ENCODE data around the gene MYLK. TPM values are rescaled to one million over a fixed set of nuclear protein-coding genes. Genes with fewer than 3 reads are reported as not detected.

The MYLK gene
- total RNA-seq, 1 experiment from 2014 or later, result 23.0 TPM

DNA sequence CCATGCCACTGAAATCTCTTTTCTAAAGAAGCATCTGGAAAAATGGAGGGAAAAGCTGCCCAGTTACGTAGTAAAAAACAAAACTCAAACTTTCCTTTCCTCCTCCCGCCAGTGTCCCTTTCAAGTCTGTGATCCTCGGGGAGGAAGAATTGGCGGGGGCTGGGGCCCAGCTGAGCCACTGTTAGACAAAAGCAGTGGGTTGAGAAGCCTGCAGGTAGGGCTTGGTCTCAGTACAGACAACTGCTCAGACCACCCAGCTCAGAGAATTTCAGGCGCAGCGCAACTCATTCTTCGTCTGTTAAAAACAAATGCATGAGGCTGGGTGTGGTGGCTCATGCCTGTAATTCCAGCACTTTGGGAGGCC lies 117.1 kb downstream of the MYLK start:
- no peak for DNase-seq
- no peaks in the 10 kb centered on the region for H3K27me3 Mint-ChIP-seq (ENCODE audit: insufficient read depth, unreplicated experiment)
- peaks cover 12% of the 10 kb centered on the region for H3K4me1 Mint-ChIP-seq (ENCODE audit: low read depth, unreplicated experiment)
- H3K27me3 ChIP-seq (replicated peaks; ENCODE audit: control insufficient read depth, insufficient read depth, low read length), result no peaks in the 10 kb centered on the region
- no peaks in the 10 kb centered on the region for H3K9me3 Mint-ChIP-seq (ENCODE audit: unreplicated experiment)
- no peak overlapping the region for H3K4me3 ChIP-seq (ENCODE audit: low read depth, low read length)
- ChIA-PET CTCF (no interaction called here), POLR2A (no interaction called here)
- intact Hi-C loops (cut with micrococcal nuclease; ENCODE audit: unreplicated experiment), result no loop called here
- BruUV-seq (replicated peaks), result no TSS peak
- H3K4me1 ChIP-seq, result peaks cover 19% of the 10 kb centered on the region
- no peak overlapping the region for H3K4me3 Mint-ChIP-seq (ENCODE audit: unreplicated experiment)
- TF ChIP-seq CTCF (IDR thresholded peaks at IDR 0.05; ENCODE audit: insufficient read depth in 1 of 2, low read depth in 1 of 2, low read length in 1 of 2, severe bottlenecking in 1 of 2, unreplicated experiment in 1 of 2), result no peak
- H3K9me3 ChIP-seq, result no peaks in the 10 kb centered on the region
- no peak overlapping the region for H3K27ac Mint-ChIP-seq (ENCODE audit: unreplicated experiment)
- no peaks in the 10 kb centered on the region for H3K36me3 Mint-ChIP-seq (ENCODE audit: insufficient read depth, unreplicated experiment)
- H3K36me3 ChIP-seq (ENCODE audit: control insufficient read depth, insufficient read depth, low read length), result no peaks in the 10 kb centered on the region

GRCh38 chr3:123766193-123767008 lies 117.7 kb downstream of the MYLK start:
- TF ChIP-seq CTCF (IDR thresholded peaks at IDR 0.05; ENCODE audit: insufficient read depth in 1 of 2, low read depth in 1 of 2, low read length in 1 of 2, severe bottlenecking in 1 of 2, unreplicated experiment in 1 of 2), result no peak
- Mint-ChIP-seq H3K9me3 (ENCODE audit: unreplicated experiment) (no peaks in the 10 kb centered on the region), H3K27ac (ENCODE audit: unreplicated experiment) (no peak overlapping the region), H3K36me3 (ENCODE audit: insufficient read depth, unreplicated experiment) (no peaks in the 10 kb centered on the region), H3K4me1 (ENCODE audit: low read depth, unreplicated experiment) (peaks cover 12% of the 10 kb centered on the region), H3K4me3 (ENCODE audit: unreplicated experiment) (no peak overlapping the region), H3K27me3 (ENCODE audit: insufficient read depth, unreplicated experiment) (no peaks in the 10 kb centered on the region)
- no peak for DNase-seq
- intact Hi-C loops (cut with micrococcal nuclease; ENCODE audit: unreplicated experiment), result no loop called here
- no peaks in the 10 kb centered on the region for H3K9me3 ChIP-seq
- H3K27me3 ChIP-seq (replicated peaks; ENCODE audit: control insufficient read depth, insufficient read depth, low read length), result no peaks in the 10 kb centered on the region
- ChIA-PET CTCF (no interaction called here), POLR2A (no interaction called here)
- no TSS peak for BruUV-seq (replicated peaks)
- H3K4me3 ChIP-seq (ENCODE audit: low read depth, low read length), result no peak overlapping the region
- peaks cover 19% of the 10 kb centered on the region for H3K4me1 ChIP-seq
- H3K36me3 ChIP-seq (ENCODE audit: control insufficient read depth, insufficient read depth, low read length), result no peaks in the 10 kb centered on the region

- ChIA-PET CTCF (no interaction called here), POLR2A (no interaction called here)
- no peaks in the 10 kb centered on the region for H3K27me3 Mint-ChIP-seq (ENCODE audit: insufficient read depth, unreplicated experiment)
These were observed 118.5 kb downstream of the MYLK start for GRCh38 chr3:123765475-123766128.

More at GRCh38 chr3:123765475-123766128, 118.5 kb downstream of the MYLK start:
- H3K4me1 Mint-ChIP-seq (ENCODE audit: low read depth, unreplicated experiment), result peaks cover 12% of the 10 kb centered on the region
- H3K9me3 Mint-ChIP-seq (ENCODE audit: unreplicated experiment), result no peaks in the 10 kb centered on the region
- Histone ChIP-seq H3K9me3 (no peaks in the 10 kb centered on the region), H3K27me3 (replicated peaks; ENCODE audit: control insufficient read depth, insufficient read depth, low read length) (no peaks in the 10 kb centered on the region), H3K4me1 (peaks cover 19% of the 10 kb centered on the region), H3K4me3 (ENCODE audit: low read depth, low read length) (no peak overlapping the region), H3K36me3 (ENCODE audit: control insufficient read depth, insufficient read depth, low read length) (no peaks in the 10 kb centered on the region)
- no peak overlapping the region for H3K27ac Mint-ChIP-seq (ENCODE audit: unreplicated experiment)
- TF ChIP-seq CTCF (IDR thresholded peaks at IDR 0.05; ENCODE audit: insufficient read depth in 1 of 2, low read depth in 1 of 2, low read length in 1 of 2, severe bottlenecking in 1 of 2, unreplicated experiment in 1 of 2), result no peak
- no TSS peak for BruUV-seq (replicated peaks)
- DNase-seq, result no peak
- H3K36me3 Mint-ChIP-seq (ENCODE audit: insufficient read depth, unreplicated experiment), result no peaks in the 10 kb centered on the region
- intact Hi-C loops (cut with micrococcal nuclease; ENCODE audit: unreplicated experiment), result no loop called here
- no peak overlapping the region for H3K4me3 Mint-ChIP-seq (ENCODE audit: unreplicated experiment)

Data from Caco-2 (cell line).